ENCODE measurements around the gene CACNA1C.
A peak's percentile ranks its signal among the peaks of the same experiment; 100 is the strongest.

CACNA1C gene

DNA sequence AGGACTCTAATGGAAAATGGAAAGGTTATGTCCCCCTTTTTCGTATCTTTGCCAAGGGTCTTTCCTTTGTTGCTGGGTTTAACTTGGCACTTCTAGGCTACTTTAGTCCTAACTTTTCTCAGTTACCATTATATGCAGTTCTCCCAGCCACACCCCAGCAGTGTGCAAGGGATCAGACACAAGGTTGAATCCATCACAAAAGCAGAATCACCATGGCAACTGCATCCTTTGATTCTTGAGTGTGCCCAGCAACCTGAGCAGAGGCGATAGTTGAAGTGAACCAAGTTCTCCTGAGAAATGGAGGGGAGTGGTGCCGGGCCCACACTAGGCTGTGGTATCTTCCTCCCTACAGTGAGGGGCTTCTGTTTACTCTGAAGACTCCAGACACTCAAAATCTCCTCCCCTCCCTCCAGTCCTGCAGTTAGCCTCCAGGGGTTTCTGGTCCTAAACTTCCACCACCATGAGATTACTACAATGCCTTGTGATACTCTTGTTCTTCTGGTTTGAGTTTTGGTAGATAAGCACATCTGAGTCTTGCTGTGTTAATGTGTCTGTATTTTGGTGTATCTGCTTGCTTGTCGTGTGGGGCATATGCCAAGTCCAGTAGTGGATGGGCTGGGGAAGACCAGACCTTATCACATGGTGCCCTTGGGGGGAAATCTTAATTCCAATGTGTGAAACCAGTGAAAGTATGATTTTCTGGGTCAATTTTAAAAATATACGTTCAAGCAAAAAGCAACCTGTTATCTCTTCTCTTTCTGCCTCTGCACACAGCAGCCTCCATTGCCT is 183.9 kb downstream of the CACNA1C start:
- FAIRE-seq: no peak

DNA sequence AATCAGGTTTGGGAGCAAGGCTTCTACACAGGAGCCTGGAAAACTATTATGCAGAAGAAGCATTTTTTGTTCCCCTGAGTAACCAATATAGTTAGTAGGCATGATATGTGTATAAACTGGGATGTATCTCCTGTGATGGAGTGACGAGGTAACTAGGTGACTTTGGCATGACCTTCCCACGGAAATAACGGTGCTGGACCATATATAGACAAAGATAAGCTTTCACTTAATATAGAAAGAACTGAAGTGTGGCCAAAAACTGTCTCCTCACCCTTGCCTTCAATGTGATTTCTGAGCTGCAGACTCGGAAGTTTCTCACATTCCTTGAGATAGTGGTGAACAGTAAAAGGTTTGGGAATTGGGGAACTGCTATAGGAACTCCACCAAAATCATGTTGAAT is 185.3 kb downstream of the CACNA1C start:
- no peak for FAIRE-seq

DNA sequence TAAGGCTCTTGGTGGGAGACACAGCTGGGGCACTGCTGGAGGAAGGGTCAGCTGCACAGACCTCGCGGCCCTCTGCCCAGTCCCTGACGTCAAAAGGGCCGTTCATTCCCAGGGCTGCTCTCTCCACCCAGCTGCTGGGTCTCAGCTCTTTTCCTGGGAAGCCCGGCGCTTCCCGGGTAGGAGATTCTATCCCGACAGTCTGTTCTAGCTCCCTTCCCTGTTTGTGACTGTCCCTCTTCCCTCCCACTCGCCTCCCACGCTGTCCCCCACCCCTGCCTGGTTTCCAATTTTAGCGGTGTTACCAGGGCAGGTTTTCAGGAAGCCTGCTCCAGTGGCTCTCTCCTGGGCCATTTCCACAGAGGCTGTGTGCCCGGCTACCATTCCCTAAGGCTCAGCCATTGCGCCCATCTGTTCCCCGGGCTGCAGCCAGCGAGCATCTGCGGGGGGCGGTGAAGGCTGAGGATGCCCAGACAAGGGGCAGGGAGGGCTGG is 186.6 kb downstream of the CACNA1C start:
- FAIRE-seq: no peak

DNA sequence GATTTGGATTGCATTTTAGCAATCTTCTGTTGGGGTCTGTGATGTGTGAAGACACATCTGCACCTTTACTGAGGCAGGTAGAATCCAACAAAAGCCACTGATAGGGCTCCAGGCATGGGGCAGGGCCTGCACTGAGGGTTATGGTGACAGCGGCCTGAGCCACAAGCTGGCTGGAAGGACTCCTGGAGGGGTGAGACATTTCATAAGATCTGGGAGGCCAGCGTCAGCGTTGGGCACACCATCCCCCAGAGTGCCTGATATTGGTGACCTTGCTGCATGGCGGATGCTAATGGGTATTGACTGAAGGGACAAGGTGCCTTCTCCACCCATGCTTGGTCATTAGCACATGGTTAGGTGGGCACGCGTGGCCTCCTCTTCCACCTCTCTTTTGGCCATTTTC is 187.6 kb downstream of the CACNA1C start:
- no peak for FAIRE-seq

DNA sequence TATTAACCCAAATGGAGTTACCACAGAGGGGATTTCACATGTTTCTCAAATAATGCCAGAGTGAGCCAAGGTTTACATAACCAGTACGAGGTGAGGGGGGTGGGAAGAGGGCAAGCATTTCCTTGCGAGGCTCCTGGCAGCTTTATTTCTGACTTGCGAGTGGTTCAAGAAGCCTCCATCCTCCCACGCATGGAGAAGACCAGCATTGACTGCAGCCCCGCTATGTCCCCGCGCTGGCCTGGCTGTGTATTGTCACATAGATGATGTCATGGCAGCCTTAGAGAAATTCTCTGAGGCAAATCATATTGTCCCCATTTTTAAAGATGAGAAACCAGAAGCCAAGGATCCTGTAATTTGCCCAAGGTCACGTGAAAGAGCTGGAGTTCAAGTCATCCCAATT is 188.2 kb downstream of the CACNA1C start:
- FAIRE-seq: no peak

DNA sequence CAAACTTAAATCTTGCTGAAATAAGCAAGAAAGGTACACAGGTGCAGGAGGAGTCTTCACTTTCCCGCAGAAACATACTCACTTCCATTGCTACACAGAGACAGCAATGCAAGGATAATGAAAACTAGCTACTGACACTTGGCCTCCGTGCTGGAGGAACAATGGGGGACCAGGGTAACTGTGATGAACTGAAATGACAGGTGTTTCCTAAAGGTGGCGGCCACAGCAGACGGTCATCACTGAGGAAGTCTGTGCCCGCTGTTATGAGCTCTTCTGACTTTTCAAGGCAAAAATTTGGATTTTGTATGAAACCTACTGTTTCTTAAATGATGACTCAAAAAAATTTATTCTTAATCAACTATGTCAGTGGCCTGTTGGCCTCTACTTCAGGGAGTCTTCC is 189.4 kb downstream of the CACNA1C start:
- no peak for FAIRE-seq

DNA sequence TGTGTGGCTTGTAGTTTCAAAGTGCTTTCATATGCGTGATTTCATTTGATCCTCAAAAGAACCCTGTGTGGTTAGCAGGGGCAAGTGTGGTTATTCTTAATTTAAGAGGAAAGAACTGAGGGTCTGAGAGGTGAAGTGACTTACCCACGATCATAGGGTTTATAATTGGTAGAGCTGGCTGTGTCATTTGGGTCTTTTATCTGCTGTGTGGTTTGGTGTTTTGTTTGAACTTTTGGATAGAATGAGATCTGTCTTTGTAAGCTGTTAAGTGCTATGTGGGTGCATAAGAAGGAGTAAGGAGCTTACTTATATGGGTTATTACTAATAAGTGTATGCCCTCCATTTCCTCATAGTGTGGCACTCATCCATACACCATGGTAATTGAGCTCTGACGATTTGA is 190.0 kb downstream of the CACNA1C start:
- FAIRE-seq: no peak

DNA sequence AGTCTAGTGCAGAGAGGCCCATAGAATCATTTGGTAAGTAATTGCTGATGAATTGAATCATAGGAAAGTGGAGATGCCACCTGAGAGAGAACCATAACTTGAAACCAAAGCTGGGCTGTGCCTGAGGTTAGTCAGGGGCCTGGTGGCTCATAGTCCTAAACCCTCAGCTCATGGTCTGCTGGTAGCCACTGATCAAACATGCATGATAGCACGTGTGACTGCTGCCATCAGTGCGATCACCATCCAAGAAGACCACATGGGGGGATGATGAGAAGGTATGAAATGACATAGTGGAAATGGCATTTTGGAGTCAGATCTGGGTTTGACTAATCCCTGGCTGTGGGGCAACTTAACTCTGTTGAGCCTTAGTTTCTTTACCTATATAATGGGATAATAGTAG is 190.5 kb downstream of the CACNA1C start:
- no peak for FAIRE-seq

DNA sequence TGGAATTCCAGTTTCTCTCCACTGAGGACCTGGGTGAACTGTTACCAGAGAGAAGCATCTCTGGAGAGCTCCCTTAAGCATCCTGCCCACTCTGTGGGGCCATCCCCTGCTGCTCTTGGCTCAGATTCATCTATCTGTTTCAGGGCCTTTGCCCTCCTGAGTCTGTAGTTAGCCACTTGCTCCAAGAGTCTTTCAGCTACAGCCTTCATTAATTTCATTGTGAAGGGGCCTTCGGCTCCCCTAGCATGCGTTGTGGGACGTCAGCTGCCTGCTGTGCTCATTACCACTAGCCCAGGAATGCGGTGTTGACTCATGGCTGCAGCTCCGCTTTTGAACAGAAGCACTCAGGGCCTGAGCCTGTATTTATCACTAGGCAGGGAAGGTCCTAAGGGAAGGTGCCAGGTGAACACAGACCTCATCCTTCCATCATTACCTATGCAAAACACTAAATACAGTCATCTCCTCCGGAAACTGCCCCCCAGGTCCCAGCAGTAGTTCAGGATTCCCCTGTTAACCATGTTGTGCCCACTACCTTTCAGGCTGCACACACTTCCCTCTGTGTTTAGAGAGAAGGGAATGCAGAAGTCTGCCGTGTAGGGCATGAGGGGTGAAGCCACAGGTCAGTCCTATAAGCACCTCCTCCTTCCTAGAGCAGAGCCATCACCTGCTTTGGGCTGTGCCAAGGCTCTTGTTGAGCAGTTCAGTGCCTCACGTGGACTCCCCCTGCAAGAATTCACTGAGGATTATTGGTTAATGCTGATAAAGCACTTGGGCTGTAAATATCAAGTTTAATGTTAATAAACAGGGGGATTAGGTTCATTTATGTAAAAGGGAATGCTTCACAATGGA is 191.4 kb downstream of the CACNA1C start:
- no peak for FAIRE-seq

DNA sequence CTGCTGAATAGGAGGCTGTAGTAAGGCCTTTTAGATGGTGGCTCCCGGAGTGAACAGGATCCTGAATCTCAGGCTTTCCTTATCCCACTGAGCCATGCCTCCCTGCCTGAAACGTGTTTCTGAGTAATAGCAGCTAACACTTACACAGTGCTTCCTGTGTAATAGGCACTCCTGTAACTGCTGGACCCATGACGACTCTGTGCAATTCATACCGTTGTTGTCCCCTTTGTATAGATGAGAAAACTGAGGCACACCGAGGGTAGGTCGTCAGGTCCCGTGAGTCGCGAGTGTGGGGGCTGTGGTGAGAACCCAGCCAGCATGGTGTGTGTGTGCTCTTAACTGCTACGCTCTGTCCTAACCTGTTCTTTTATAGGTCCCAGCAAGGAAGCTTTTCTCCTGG is 193.6 kb downstream of the CACNA1C start:
- no peak for FAIRE-seq

DNA sequence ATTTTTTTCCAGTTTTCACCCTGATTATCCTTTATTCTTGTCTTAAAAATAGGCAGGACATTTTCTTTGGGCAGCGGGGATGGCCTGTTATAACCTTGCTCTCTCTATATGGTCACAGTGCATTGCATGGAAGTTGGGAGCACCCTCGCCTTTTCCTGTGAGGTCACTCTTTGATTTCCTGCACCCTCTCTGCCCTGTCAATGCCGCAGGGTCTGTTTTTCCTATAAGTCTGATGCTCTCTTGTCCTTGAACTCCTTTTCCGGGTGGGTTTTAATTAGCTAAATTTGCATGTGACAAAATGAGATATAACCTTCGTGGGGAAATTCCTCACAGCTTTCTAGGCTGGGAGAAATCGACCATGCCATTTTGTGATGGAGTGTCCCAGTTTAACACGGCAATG is 194.3 kb downstream of the CACNA1C start:
- no peak for FAIRE-seq

DNA sequence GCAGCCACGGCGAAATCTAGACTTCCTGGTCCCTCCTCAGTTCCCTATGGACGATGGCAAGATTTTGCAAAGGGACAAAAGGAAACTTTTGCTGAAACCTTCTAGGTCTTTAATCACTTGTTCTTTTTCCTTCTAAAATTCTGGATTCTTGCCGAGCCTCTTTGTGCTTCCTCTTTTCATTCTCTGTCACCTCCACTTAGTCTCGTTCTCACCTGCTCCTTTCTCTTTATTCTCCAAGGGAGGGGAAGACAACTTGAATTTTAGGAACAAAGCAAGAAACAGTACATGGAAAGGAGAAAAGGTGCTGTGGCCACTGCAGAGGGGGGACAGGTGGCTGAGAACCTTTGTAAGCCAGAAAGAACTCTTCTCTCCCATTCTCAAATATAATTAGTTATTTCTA is 194.8 kb downstream of the CACNA1C start:
- FAIRE-seq: no peak

DNA sequence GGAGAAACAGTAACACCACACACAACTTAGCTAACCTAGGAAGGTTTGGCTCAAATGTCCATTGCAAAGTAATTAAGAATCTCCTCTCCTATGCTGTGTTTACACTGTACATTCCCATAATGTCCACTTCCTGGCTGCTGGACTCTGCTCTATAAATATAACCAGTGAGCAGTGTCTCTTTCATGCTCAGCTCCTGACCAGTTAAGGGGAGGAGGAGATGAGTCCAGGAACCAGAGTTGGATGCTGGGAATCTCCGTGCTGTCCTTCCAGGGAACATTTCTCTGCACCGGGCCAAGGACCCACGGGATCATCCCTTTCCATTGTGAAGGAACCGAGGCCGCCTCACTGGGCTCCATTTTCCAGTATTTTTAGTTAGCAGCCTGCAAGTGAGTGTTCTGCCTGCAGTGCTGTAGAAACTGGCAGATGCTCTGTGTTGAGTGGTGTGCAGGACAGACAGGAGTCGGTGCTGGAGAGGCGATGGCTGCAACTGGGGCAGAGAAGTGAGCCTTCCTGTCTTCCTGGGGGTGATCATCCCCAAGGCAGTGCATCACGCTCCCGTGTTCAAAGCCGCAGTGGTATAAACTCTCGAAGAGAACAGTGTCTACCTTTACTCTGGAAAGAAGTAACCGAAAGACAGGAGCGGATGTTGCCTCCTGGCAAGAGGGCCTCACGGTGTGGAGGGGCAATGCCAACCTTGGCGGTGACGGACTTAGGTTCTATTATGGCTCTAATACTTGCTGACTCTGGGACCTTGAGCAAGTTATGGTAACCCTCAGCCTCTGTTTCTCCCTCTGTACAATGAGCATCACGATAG is 195.5 kb downstream of the CACNA1C start:
- no peak for FAIRE-seq

DNA sequence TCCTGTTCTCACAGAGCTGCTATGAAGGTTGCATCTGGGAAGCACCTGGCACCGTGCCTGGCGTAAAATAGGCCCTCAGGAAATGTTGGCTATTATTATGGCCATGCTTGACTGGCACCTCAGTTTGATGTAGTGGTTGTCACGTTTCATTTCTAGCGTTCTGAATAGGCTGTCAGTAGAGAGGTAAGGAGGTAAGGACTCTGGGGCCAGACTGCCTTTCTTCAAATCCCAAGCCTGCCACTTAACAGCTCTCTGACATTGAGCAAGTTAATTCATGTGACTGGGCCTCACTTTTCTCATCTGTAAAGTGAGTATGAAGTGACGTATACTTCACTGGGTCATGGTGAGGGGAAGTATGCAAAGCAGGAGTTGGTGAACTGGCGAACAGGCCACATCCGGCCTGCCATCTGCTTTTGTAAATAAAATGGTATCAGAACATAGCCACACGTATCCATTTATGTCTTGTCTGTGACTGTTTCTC is 196.2 kb downstream of the CACNA1C start:
- FAIRE-seq: no peak

DNA sequence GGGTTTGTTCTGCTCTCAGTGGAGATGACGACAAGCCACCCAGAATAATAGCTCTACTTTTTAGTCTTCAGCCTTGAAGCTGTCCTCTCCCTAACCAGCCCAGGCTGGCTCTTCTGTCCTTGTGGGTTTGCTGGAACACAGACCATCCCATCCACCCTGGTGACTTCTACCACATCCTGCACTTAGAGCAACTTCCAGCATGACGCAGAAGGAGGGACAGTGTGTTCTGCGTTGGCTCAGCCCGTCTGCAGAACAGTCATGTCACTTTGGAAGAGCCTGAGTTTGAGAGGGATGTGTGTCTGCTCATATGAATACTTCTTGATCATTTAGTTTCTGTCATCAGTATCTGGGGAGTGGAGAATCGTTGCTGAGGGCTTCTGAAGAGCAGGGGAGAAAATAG is 198.0 kb downstream of the CACNA1C start:
- FAIRE-seq: no peak

DNA sequence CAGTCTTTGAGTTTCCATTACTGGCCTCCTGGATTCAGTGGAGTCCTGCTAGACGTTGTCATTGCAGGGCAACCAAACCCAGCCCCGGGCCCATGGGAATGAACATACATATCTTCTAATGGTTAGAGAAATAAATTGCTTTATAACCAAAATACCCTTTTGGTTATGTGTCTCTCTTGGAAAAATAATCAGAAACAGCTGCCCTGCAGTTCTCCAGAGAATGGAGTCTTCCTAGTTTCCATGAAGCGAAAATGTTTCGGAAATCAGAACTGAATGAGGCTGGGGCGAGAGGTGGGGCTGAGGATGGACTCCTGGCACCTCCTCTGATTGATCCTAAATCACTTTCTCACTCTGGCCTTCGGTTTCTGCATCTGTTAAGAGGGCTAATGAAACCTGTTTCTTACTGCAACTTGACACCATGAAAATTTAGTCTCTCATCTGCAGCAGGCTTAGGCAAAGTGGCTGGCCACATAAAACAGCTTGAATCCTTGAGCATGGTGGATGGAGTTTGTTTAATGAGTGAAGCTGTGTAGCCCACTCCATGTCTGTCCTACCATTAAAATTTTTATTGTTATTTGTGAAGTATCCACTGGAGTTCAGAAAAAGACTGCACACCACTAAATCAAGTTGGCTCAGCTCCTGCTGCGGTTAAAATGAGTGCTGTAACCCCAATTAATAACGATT is 198.9 kb downstream of the CACNA1C start:
- no peak for FAIRE-seq

DNA sequence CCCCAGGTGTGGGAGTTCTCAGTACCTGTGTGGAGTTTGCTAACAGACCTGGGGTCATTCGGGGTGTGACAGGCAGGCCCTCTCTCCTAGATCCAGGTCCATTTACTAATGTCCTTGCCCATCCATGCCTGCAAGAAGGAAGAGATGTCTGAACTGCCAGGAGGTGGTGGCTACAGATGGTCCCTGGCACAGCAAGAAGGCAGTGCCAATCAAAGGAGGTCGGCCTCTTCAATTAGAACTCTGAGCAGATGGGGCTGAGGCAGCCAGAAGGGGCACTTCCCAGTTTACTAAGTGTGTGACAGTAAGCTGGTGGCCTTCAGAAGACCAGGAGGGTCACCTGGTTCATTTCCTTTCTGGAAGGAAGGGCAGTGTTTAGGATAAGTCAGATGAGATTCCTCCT is 202.5 kb downstream of the CACNA1C start:
- no peak for FAIRE-seq

DNA sequence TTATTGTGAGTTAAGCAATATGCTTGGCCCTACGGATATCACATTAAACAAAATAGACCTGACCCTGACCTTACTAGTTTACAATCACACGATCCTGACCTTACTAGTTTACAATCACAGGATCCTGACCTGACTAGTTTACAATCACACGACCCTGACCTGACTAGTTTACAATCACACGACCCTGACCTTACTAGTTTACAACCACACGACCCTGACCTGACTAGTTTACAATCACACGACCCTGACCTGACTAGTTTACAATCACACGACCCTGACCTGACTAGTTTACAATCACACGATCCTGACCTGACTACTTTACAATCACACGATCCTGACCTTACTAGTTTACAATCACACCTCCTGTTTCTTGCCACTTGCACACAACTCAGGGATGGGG is 202.9 kb downstream of the CACNA1C start:
- FAIRE-seq: peak; percentile 100

DNA sequence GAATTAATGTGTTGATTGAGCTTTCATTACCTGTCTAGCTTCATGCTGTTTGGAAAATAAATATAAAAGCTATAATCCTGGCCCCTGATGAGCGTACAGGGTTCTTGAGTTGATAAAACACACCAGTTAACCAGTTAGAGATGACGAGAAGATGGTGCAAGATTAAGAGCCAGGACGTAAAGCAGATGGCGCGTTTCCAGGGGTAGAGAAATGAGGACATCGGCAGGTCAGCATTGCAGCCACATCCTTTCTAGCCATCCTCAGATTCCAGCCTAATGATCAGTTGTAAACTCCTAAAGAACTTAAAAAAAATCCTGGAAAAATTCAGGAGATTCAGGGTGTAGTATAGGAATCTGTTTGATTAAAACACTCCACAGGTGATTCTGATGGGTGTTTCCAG is 203.7 kb downstream of the CACNA1C start:
- FAIRE-seq: no peak

DNA sequence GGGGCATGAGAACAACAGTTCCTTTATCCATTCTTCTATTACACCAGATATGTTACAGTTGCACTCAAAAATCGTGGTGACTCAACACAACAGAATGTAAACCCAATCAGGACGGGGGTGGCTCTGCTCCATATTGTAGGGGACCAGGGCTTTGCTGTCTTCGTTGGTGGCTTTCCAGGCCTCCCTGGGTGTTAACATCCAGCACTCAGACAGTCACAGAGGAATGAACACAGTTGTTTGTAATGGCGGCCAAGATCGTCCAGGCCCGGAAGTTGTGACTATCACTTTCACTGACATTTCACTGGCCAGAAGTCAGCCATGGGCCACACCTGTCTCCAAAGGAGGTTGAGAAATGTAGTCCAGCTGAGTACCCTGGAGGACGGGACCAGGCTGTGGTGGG is 204.1 kb downstream of the CACNA1C start:
- no peak for FAIRE-seq

DNA sequence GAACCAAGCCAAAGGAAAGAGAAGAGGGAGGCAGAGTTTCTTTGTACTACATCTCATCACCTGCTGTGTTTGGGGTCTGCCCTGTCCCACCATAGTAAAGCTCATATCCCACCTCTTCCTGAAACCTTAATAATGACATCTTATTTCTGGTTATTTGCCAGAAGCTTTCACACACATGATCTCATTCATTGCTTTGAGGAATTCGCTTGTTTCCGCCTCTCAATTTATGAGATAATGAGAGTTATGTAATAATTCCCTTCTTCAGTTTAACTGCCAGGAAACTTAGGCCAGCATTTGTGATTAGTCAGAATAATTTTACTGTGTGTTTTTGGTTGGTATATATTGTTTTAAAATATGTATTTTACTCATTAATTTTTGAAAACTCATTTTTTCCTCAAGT is 205.2 kb downstream of the CACNA1C start:
- FAIRE-seq: no peak

DNA sequence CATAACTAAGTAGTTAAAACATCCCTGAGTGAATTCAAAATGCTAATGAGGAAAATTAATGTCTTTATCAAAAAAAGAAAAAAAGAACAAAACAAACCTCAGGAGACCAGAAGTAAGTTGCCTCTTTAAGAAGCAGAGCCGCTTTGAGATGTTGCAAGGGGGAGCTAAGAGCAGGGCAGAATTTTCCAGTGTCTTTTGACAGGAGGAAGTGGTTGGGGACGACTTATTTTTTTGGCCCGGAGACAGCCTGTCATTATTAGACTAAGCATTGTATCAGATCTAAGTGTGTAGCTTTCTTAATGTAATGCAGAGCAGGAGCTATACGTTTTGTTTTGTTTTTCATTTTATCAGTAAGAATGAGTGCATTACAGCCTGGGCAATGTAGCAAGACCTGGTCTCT is 206.6 kb downstream of the CACNA1C start:
- no peak for FAIRE-seq
